Measurements from ENCODE around the gene MARK1.

MARK1 gene

GRCh38 chr1:220511179-220511578 lies 16.8 kb upstream of the MARK1 start:
- no peaks in the 10 kb centered on the region for H3K27me3 ChIP-seq (ENCODE audit: control insufficient read depth, insufficient read depth, low read length)
- H3K4me3 ChIP-seq (ENCODE audit: low read length), result no peak overlapping the region
- no peaks in the 10 kb centered on the region for H3K36me3 ChIP-seq (ENCODE audit: control insufficient read depth, insufficient read depth, low read length)
- no peaks in the 10 kb centered on the region for H3K9me3 ChIP-seq (ENCODE audit: control insufficient read depth, low read length)
- no peak overlapping the region for H3K9ac ChIP-seq (ENCODE audit: low read length)
- H3K4me1 ChIP-seq (ENCODE audit: control insufficient read depth, insufficient read depth, low read length), result no peaks in the 10 kb centered on the region

DNA sequence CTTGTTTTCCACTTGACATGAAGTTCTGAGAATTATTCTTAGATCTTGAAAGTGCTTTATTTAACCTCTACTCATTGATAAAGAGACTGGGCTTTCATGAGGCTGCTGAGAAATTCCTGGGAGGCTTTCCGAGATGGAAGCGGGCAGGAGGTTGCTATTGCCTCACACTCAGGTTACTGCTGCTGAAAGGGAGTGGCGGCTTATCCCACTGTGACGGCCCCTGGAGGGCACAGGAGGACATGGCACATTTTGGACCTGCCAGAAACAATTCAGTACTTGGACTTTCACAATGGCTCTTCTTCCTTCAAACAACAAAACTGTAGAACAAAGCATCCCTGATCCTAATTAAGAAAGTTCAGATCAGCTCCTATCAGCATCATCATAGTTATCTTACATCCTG lies 16.2 kb upstream of the MARK1 start:
- no peak overlapping the region for H3K4me3 ChIP-seq (ENCODE audit: low read length)
- H3K4me1 ChIP-seq (ENCODE audit: control insufficient read depth, insufficient read depth, low read length), result no peaks in the 10 kb centered on the region
- no peaks in the 10 kb centered on the region for H3K27me3 ChIP-seq (ENCODE audit: control insufficient read depth, insufficient read depth, low read length)
- H3K9ac ChIP-seq (ENCODE audit: low read length), result no peak overlapping the region
- H3K9me3 ChIP-seq (ENCODE audit: control insufficient read depth, low read length), result no peaks in the 10 kb centered on the region
- no peaks in the 10 kb centered on the region for H3K36me3 ChIP-seq (ENCODE audit: control insufficient read depth, insufficient read depth, low read length)

- H3K36me3 ChIP-seq (ENCODE audit: control insufficient read depth, insufficient read depth, low read length), result no peaks in the 10 kb centered on the region
- no peak overlapping the region for H3K9ac ChIP-seq (ENCODE audit: low read length)
- H3K9me3 ChIP-seq (ENCODE audit: control insufficient read depth, low read length), result no peaks in the 10 kb centered on the region
- H3K4me3 ChIP-seq (ENCODE audit: low read length), result no peak overlapping the region
- H3K4me1 ChIP-seq (ENCODE audit: control insufficient read depth, insufficient read depth, low read length), result no peaks in the 10 kb centered on the region
- no peaks in the 10 kb centered on the region for H3K27me3 ChIP-seq (ENCODE audit: control insufficient read depth, insufficient read depth, low read length)
Observed at GRCh38 chr1:220513834-220514233, 14.1 kb upstream of the MARK1 start.

DNA sequence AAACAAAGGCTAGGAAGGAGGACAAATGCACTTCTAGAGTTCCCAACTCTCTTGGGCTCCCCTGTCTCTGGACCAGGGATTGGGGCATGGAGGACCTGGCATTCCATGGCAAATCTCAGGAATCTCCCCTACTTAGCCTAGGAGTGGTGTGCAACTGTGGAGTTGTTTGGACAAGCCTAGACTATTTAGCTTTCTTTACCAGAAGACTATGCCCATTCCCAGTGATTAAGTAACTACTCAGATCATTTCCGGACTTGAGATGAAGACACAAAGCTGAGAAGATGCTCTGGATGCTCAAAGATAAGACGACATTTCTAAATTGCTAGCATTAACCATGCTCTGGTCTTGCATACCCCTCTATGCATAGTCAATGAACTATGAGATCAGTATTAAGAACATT lies 13.7 kb upstream of the MARK1 start:
- no peak overlapping the region for H3K9ac ChIP-seq (ENCODE audit: low read length)
- H3K36me3 ChIP-seq (ENCODE audit: control insufficient read depth, insufficient read depth, low read length), result no peaks in the 10 kb centered on the region
- H3K4me3 ChIP-seq (ENCODE audit: low read length), result no peak overlapping the region
- no peaks in the 10 kb centered on the region for H3K9me3 ChIP-seq (ENCODE audit: control insufficient read depth, low read length)
- H3K27me3 ChIP-seq (ENCODE audit: control insufficient read depth, insufficient read depth, low read length), result no peaks in the 10 kb centered on the region
- no peaks in the 10 kb centered on the region for H3K4me1 ChIP-seq (ENCODE audit: control insufficient read depth, insufficient read depth, low read length)

DNA sequence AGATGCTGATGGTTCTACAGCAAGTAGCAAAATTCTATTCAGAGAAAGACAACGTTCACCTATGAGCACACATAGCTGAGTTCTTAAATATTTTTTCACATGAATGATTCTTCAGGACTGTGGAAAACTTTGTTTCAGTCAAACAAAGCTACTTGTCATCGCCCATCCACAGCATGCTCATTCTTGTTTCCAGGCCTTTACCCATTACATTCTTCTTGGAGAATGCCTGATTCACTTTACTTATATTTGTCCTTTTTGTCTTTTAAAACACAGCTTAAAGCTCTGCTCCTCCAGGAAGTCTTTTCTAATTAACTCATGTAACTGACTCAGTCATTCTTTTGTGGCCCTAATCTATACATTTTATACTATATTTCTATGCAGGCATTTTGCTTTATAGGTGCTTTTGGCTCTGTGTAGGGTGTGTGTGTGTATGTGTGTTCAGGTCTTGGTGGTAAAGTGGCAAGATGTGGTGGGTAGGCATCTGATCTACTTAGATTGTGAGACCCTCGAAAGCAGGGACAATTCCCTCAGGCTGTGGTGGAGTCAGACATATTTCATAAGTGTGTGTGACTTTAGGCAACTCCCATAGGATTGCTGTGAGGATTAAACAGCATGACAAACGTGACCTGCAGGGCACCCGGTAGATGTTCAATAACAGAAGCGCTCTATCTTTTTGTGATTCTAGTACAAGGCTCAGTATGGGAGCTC lies 11.8 kb upstream of the MARK1 start:
- Histone ChIP-seq H3K9me3 (ENCODE audit: control insufficient read depth, low read length) (no peaks in the 10 kb centered on the region), H3K9ac (ENCODE audit: low read length) (no peak overlapping the region), H3K4me3 (ENCODE audit: low read length) (no peak overlapping the region), H3K36me3 (ENCODE audit: control insufficient read depth, insufficient read depth, low read length) (no peaks in the 10 kb centered on the region), H3K27me3 (ENCODE audit: control insufficient read depth, insufficient read depth, low read length) (no peaks in the 10 kb centered on the region), H3K4me1 (ENCODE audit: control insufficient read depth, insufficient read depth, low read length) (no peaks in the 10 kb centered on the region)

- H3K4me3 ChIP-seq (ENCODE audit: low read length), result no peak overlapping the region
- no peaks in the 10 kb centered on the region for H3K9me3 ChIP-seq (ENCODE audit: control insufficient read depth, low read length)
- no peaks in the 10 kb centered on the region for H3K36me3 ChIP-seq (ENCODE audit: control insufficient read depth, insufficient read depth, low read length)
- no peak overlapping the region for H3K9ac ChIP-seq (ENCODE audit: low read length)
- H3K4me1 ChIP-seq (ENCODE audit: control insufficient read depth, insufficient read depth, low read length), result no peaks in the 10 kb centered on the region
- no peaks in the 10 kb centered on the region for H3K27me3 ChIP-seq (ENCODE audit: control insufficient read depth, insufficient read depth, low read length)
Observed at GRCh38 chr1:220516722-220517042, 11.3 kb upstream of the MARK1 start.

- Histone ChIP-seq H3K9me3 (ENCODE audit: control insufficient read depth, low read length) (no peaks in the 10 kb centered on the region), H3K4me1 (ENCODE audit: control insufficient read depth, insufficient read depth, low read length) (no peaks in the 10 kb centered on the region), H3K27me3 (ENCODE audit: control insufficient read depth, insufficient read depth, low read length) (peaks cover 7% of the 10 kb centered on the region), H3K4me3 (ENCODE audit: low read length) (no peak overlapping the region), H3K36me3 (ENCODE audit: control insufficient read depth, insufficient read depth, low read length) (no peaks in the 10 kb centered on the region), H3K9ac (ENCODE audit: low read length) (no peak overlapping the region)
Observed at GRCh38 chr1:220521778-220522177, 6.2 kb upstream of the MARK1 start.

- Histone ChIP-seq H3K27me3 (ENCODE audit: control insufficient read depth, insufficient read depth, low read length) (peaks cover 35% of the 10 kb centered on the region), H3K4me3 (ENCODE audit: low read length) (no peak overlapping the region), H3K9ac (ENCODE audit: low read length) (no peak overlapping the region)
Observed at GRCh38 chr1:220526294-220526693, 1.6 kb upstream of the MARK1 start.

DNA sequence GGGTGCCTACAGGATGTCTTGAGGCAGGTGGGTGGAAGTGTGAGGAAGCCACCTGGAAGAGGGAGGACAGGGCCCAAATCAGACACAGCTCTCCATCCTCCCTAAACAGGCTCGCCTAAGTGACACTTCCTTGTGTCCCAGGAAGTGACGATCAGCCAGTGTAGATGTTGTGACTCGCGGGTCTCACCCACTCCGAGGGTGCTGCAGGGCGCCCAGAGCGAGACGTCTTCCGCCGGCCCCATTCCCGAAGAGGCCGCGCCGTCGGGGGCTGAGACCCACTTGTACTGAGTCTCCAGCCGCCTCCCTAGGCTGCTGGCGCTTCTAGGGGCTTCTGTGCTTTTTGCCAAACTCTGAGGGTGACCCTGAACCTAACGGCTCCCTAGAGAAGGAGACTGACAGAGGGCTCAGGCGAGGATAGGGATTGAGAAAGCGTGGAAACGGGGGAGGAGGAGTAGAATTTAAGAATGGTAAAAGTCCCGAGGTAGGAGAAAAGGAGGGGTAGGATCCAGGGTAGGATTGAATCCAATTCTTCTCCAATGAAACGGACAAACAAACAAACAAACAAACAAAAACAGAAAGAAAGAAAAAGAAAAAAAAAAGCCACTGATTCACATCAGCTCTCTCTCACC lies 543 bp upstream of the MARK1 start:
- peak overlapping the region; percentile 64 for H3K9ac ChIP-seq (ENCODE audit: low read length)
- no peaks in the 10 kb centered on the region for H3K9me3 ChIP-seq (ENCODE audit: control insufficient read depth, low read length)
- H3K36me3 ChIP-seq (ENCODE audit: control insufficient read depth, insufficient read depth, low read length), result no peaks in the 10 kb centered on the region
- peaks cover 9% of the 10 kb centered on the region for H3K4me1 ChIP-seq (ENCODE audit: control insufficient read depth, insufficient read depth, low read length)
- H3K27me3 ChIP-seq (ENCODE audit: control insufficient read depth, insufficient read depth, low read length), result peaks cover 35% of the 10 kb centered on the region
- no peak overlapping the region for H3K4me3 ChIP-seq (ENCODE audit: low read length)

More at GRCh38 chr1:220526294-220526693, 1.6 kb upstream of the MARK1 start:
- Histone ChIP-seq H3K4me1 (ENCODE audit: control insufficient read depth, insufficient read depth, low read length) (peaks cover 9% of the 10 kb centered on the region), H3K9me3 (ENCODE audit: control insufficient read depth, low read length) (no peaks in the 10 kb centered on the region), H3K36me3 (ENCODE audit: control insufficient read depth, insufficient read depth, low read length) (no peaks in the 10 kb centered on the region)

DNA sequence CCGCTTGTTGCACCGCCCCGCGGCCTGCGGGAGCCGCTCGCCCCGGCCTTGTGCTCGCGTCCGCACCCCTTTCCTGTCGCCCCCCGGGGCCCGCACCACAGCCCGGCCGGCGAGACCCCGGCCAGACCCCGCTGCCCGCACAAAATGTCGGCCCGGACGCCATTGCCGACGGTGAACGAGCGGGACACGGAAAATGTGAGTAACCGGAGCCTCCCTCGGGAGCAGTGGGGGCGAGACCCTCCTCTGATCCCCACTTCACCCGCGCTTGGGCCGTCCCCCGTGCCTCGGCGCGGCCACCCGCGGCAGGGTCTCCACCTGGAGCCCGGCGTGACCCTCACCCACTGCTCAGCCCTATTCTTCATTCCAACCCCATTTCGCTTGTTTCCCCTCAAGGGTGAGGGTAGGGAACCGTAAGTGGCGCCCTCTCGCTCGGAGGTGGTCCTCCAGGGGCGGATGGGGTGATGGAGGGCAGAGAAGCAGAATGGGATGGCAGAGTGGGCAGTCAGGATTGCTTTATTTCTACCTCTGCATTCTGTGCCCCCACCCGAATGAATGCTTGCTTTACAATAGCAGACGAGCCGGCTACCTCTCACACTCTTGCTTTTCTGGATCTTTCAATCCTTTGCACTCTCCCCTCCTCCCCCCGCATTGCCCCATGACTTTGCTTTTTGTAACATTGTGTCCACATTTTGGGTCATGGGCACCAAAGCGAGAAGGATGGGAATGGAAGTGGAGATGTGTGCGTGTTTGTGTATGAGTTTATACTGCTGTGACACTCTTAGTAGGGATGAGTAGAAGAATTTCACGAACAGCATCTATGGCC lies 954 bp downstream of the MARK1 start:
- H3K4me3 ChIP-seq (ENCODE audit: low read length), result peak overlapping the region; percentile 18
- H3K9me3 ChIP-seq (ENCODE audit: control insufficient read depth, low read length), result no peaks in the 10 kb centered on the region
- peaks cover 35% of the 10 kb centered on the region for H3K27me3 ChIP-seq (ENCODE audit: control insufficient read depth, insufficient read depth, low read length)
- peak overlapping the region; percentile 65 for H3K9ac ChIP-seq (ENCODE audit: low read length)
- H3K36me3 ChIP-seq (ENCODE audit: control insufficient read depth, insufficient read depth, low read length), result no peaks in the 10 kb centered on the region
- peaks cover 9% of the 10 kb centered on the region for H3K4me1 ChIP-seq (ENCODE audit: control insufficient read depth, insufficient read depth, low read length)

DNA sequence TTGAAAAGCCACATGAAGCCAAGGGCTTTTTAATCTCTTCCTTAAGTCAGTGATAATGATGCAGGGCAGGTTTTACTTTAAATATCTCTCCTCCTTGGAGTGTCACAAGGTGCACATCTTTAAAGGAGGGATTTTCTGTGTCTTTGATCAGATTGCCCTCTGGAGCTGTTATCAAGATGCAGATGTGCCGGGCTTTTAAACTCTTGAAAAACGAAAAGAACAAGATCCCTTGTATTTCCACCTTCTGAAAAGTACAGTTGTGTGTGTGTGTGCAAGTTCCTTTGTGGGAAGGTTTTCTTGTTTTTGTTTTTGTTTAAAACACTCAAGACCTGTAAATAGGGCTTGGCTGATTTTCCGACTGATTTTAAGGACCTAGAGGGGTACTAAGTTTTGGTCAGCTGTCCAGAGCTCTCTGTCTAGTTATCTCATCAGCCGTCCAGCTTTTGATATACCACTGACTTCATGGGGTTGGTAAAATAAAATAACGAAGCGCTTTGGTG lies 1.6 kb downstream of the MARK1 start:
- peaks cover 35% of the 10 kb centered on the region for H3K27me3 ChIP-seq (ENCODE audit: control insufficient read depth, insufficient read depth, low read length)
- H3K36me3 ChIP-seq (ENCODE audit: control insufficient read depth, insufficient read depth, low read length), result no peaks in the 10 kb centered on the region
- no peaks in the 10 kb centered on the region for H3K9me3 ChIP-seq (ENCODE audit: control insufficient read depth, low read length)
- no peak overlapping the region for H3K9ac ChIP-seq (ENCODE audit: low read length)
- peaks cover 9% of the 10 kb centered on the region for H3K4me1 ChIP-seq (ENCODE audit: control insufficient read depth, insufficient read depth, low read length)
- H3K4me3 ChIP-seq (ENCODE audit: low read length), result no peak overlapping the region

DNA sequence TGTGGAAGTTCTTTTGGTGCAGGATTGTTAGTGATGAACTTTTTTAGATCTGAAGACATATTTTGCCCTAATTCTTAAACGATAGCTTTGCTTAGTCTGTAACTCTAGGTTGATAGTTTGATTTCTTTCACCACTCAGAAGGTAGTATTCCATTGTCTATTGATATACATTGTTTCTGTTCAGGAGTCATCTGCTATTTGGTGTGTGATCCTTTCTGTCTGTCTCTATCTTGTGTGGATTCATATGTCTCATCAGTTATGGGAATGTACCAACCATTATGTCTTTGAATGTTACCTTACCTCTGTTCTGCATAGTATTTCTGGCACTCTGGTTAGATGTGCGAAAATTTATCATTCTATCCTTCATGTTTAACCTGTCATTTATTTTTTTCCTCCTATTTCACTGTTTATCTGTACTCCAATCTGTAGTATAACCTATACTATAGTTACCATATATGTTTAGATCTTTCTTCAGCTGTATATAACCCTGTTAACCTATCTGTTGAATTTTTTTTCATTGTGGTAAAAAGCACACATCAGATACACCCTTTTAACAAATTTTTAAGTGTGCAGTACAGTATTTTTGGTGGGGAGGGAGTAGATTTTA lies 5.7 kb downstream of the MARK1 start:
- Histone ChIP-seq H3K4me3 (ENCODE audit: low read length) (no peak overlapping the region), H3K27me3 (ENCODE audit: control insufficient read depth, insufficient read depth, low read length) (peaks cover 12% of the 10 kb centered on the region), H3K9me3 (ENCODE audit: control insufficient read depth, low read length) (no peaks in the 10 kb centered on the region), H3K36me3 (ENCODE audit: control insufficient read depth, insufficient read depth, low read length) (no peaks in the 10 kb centered on the region), H3K9ac (ENCODE audit: low read length) (no peak overlapping the region), H3K4me1 (ENCODE audit: control insufficient read depth, insufficient read depth, low read length) (peaks cover 5% of the 10 kb centered on the region)
